Inflammatory macrophage (primary cell): ENCODE measurements around the gene COL10A1.
"Not testable (repeated sequence)": the region's sequence is repeated elsewhere in the genome, so short reads cannot be mapped to it uniquely, and the experiment has no call there.

Source experiments
- DNase-seq, 2 donors: peaks; one replicate each; pipeline ENCODE4 v3.0.0-alpha.2; 2020 to 2022

COL10A1 gene

GRCh38 chr6:116120430-116120829, 5.5 kb downstream of the COL10A1 start:
- DNase-seq, result no peak

- no peak for DNase-seq
Measured at GRCh38 chr6:116118608-116119007, 7.3 kb downstream of the COL10A1 start.

- no peak for DNase-seq
Measured at GRCh38 chr6:116115781-116116180, 10.2 kb downstream of the COL10A1 start.

- DNase-seq, result no peak
Measured at GRCh38 chr6:116113386-116113785, 12.5 kb downstream of the COL10A1 start.

- peak in 1 of 2 donors; percentile 21 for DNase-seq
Measured at GRCh38 chr6:116111552-116112528, 14.1 kb downstream of the COL10A1 start.

GRCh38 chr6:116108836-116109235, 17.1 kb downstream of the COL10A1 start:
- DNase-seq, result no peak

- DNase-seq, result no peak
Measured at GRCh38 chr6:116106146-116106545, 19.8 kb downstream of the COL10A1 start.

- DNase-seq, result no peak
Measured at GRCh38 chr6:116105247-116105646, 20.7 kb downstream of the COL10A1 start.

- no peak for DNase-seq
Measured at GRCh38 chr6:116104636-116105035, 21.3 kb downstream of the COL10A1 start.

GRCh38 chr6:116102873-116103272, 23.1 kb downstream of the COL10A1 start:
- peak; percentile 9 to 46 for DNase-seq

GRCh38 chr6:116101790-116102189, 24.1 kb downstream of the COL10A1 start:
- DNase-seq, result no peak

GRCh38 chr6:116101302-116101718, 24.6 kb downstream of the COL10A1 start:
- no peak for DNase-seq

- peak; percentile 66 to 75 for DNase-seq
Measured at GRCh38 chr6:116100419-116101301, 25.3 kb downstream of the COL10A1 start, which contains the start of gene NT5DC1. NT5DC1 (plus strand) TSS chr6:116100853; CDS start chr6:116100931, 78 bp downstream.

GRCh38 chr6:116099036-116099435, 26.9 kb downstream of the COL10A1 start:
- DNase-seq, result no peak

GRCh38 chr6:116096979-116097816, 28.7 kb downstream of the COL10A1 start:
- no peak for DNase-seq

- DNase-seq, result not testable (repeated sequence)
Measured at GRCh38 chr6:116096048-116096759, 29.7 kb downstream of the COL10A1 start.

- DNase-seq, result no peak
Measured at GRCh38 chr6:116094041-116094440, 31.9 kb downstream of the COL10A1 start.

- no peak for DNase-seq
Measured at GRCh38 chr6:116090251-116090650, 35.7 kb downstream of the COL10A1 start.

- DNase-seq, result no peak
Measured at GRCh38 chr6:116088946-116089345, 37.0 kb downstream of the COL10A1 start.

- no peak for DNase-seq
Measured at GRCh38 chr6:116087437-116088027, 38.4 kb downstream of the COL10A1 start.

GRCh38 chr6:116084284-116084683, 41.6 kb downstream of the COL10A1 start:
- no peak for DNase-seq
